BJ (cell line): ENCODE data around the gene AFF1. TPM values are rescaled to one million over a fixed set of nuclear protein-coding genes. Genes with fewer than 3 reads are reported as not detected.

Experiments
- CTCF ChIA-PET: fragments of 350-600 bp; formaldehyde crosslinking; extraction: SDS; loops from one replicate; lab custom pipeline; 2021; ENCODE audit warnings: antibody characterized with exemption, inconsistent platforms; lab: Yijun Ruan, JAX
- POLR2A ChIA-PET: fragments of 300-600 bp; sonication (Branson Sonifier 250); formaldehyde crosslinking; extraction: SDS; loops from one replicate; lab custom pipeline; 2021; ENCODE audit warnings: antibody characterized with exemption; lab: Charles Lee
- DNase-seq: peaks from one replicate; pipeline ENCODE4 v3.0.0-alpha.2; 2011; ENCODE audit warnings: low read depth
- H3K27me3 ChIP-seq: 2 replicates; pipeline ENCODE4 v1.6.0; 2011; ENCODE audit warnings: low read length; ENCODE audit not compliant: control insufficient read depth, insufficient read depth
- H3K36me3 ChIP-seq: 2 replicates; pipeline ENCODE4 v1.5.1; 2011; ENCODE audit warnings: low read length; ENCODE audit not compliant: control insufficient read depth, insufficient read depth
- H3K4me3 ChIP-seq: 2 replicates; pipeline ENCODE4 v1.5.1; 2011; ENCODE audit warnings: low read depth, mild to moderate bottlenecking, control low read depth, low read length
- polyA plus RNA-seq: library from polyadenylated mRNA; depleted of rRNA; stranded (reverse); fragments of >200 nt; gene quantifications from 2 replicates; pipeline ENCODE4 v1.2.3, GENCODE V29; 2011
- TF ChIP-seq, protein P1 (sequence below): IDR thresholded peaks from 2 replicates; pipeline ENCODE4 v1.5.1; 2011; ENCODE audit warnings: low read depth, mild to moderate bottlenecking, control low read depth, inconsistent platforms, low read length, moderate library complexity; ENCODE audit not compliant: insufficient read depth

The AFF1 gene
- polyA plus RNA-seq, 1 experiment: 11.0 TPM

DNA sequence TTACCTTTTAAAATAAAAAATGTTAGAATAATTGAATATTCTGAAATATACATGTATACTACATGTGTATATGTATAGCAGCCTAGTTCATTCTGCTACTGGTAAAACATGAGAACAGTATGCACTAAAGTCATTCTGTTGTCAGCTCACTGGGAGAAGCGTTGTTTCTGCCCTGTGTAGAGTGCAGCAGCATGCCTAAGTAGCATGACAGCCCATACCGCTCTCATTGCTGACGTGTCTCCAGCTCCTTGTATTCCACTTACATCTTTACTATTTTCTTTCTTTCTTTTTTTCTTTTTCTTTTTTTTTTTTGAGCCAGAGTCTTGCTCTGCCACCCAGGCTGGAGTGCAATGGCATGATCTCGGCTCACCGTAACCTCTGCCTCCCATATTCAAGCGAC is 194.9 kb downstream of the AFF1 start:
- TF ChIP-seq, protein P1, sequence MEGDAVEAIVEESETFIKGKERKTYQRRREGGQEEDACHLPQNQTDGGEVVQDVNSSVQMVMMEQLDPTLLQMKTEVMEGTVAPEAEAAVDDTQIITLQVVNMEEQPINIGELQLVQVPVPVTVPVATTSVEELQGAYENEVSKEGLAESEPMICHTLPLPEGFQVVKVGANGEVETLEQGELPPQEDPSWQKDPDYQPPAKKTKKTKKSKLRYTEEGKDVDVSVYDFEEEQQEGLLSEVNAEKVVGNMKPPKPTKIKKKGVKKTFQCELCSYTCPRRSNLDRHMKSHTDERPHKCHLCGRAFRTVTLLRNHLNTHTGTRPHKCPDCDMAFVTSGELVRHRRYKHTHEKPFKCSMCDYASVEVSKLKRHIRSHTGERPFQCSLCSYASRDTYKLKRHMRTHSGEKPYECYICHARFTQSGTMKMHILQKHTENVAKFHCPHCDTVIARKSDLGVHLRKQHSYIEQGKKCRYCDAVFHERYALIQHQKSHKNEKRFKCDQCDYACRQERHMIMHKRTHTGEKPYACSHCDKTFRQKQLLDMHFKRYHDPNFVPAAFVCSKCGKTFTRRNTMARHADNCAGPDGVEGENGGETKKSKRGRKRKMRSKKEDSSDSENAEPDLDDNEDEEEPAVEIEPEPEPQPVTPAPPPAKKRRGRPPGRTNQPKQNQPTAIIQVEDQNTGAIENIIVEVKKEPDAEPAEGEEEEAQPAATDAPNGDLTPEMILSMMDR: no peak
- CTCF ChIA-PET: no interaction called here

DNA sequence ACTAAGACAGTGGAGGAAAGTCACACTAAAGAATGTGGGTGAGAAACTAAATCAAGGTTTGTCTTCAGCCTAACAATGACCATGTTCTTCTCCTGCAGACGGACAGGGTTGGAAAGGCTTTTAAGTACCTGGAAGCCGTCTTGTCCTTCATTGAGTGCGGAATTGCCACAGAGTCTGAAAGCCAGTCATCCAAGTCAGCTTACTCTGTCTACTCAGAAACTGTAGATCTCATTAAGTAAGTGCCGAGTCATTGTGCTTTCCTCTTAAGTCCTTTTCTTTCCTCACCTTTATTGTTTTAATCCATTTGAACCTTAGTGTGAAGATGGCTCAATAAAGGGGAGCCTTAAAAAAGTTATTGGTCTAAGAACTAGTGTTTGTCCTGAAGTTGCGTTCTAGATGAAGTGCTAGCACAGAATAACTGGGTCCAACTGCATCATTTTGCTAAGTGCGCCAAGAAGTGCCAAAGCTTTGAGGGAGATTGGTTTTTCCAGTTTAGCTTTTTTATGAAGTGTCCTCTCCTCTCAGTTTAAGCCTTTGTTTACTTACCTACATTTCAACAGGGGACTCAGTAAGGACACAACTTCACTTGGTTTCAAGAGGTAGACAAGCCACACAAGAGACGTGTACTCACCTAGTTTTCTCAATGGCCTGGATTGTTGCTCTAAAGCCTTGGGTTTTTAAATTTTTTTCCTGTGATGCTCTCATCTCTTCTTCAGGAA is 196.3 kb downstream of the AFF1 start:
- ChIA-PET POLR2A (no interaction called here), CTCF (no interaction called here)
- Histone ChIP-seq H3K4me3 (no peak overlapping the region), H3K27me3 (no peaks in the 10 kb centered on the region), H3K36me3 (peaks cover 12% of the 10 kb centered on the region)
- DNase-seq: no peak
- TF ChIP-seq, protein P1: no peak

More for the DNA sequence above, 194.9 kb downstream of the AFF1 start:
- Histone ChIP-seq H3K27me3 (no peaks in the 10 kb centered on the region), H3K36me3 (peaks cover 18% of the 10 kb centered on the region), H3K4me3 (no peak overlapping the region)
- DNase-seq: no peak
- POLR2A ChIA-PET: no interaction called here

DNA sequence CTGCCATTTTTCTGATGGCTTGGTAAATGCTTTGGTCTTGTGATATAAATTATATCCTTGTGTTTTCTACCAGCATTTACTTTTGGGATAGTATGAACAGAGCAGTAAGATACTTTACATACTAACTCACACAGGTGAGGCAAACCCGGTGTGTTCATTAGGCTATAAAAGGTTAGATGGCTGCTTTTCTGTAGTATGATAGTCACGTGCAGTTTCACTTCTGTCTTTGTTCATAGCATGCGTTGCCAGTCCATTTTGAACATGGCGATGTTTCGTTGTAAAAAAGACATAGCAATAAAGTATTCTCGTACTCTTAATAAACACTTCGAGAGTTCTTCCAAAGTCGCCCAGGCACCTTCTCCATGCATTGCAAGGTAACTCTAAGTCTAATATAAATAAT is 197.2 kb downstream of the AFF1 start:
- CTCF ChIA-PET: interaction anchor here (1.7 kb wide), 1 partner anchor 209 kb away, joined by 5 read pairs; no protein-coding TSS in a partner anchor
- H3K36me3 ChIP-seq: peaks cover 13% of the 10 kb centered on the region
- POLR2A ChIA-PET: no interaction called here

DNA sequence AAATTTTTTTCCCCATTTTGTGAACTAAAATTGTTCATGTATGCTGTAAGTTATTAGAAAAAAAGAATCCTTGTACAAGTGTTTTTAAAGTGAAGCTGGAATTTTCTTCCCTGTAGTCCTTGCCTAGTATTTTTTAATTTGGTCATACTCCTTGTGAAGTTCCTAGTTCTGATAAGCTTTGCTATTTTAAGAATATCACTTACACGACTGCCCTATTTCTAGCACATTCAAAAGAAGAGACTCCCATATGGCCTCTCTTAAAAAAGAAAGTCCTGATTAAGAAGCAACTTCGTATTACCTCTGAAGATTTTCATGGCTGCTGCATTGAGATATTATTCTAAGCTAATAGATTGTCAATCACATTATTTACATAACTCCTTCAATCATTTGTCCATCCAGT is 198.4 kb downstream of the AFF1 start:
- ChIA-PET CTCF (interaction anchor here (1.0 to 1.7 kb wide), 2 partner anchors 146 to 211 kb away, joined by 3 to 5 read pairs; no protein-coding TSS in a partner anchor), POLR2A (no interaction called here)
- TF ChIP-seq, protein P1: no peak
- DNase-seq: no peak
- H3K27me3 ChIP-seq: no peaks in the 10 kb centered on the region
- H3K4me3 ChIP-seq: no peak overlapping the region
- peaks cover 9% of the 10 kb centered on the region for H3K36me3 ChIP-seq

More for the DNA sequence above, 197.2 kb downstream of the AFF1 start:
- TF ChIP-seq, protein P1: no peak
- H3K27me3 ChIP-seq: no peaks in the 10 kb centered on the region
- no peak for DNase-seq
- H3K4me3 ChIP-seq: no peak overlapping the region

DNA sequence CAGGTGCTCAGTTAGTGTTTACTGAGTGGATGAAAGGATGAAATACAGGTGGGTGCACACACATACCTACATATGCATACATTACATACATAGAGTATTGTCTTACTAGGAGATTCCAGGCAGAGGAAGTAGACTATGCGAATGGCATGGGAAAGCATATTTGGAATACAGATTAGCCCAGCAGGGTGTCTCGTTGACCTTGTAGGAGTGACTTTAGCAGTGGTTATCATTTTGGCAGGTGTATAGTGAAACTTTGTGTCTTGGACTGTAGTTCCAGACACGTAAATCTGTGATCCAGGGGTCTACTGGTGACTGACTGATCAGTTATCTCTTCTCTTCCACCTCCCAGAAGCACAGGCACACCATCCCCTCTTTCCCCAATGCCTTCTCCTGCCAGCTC is 199.3 kb downstream of the AFF1 start:
- no peaks in the 10 kb centered on the region for H3K27me3 ChIP-seq
- DNase-seq: no peak
- no peak overlapping the region for H3K4me3 ChIP-seq
- ChIA-PET POLR2A (no interaction called here), CTCF (interaction anchor here (1.0 kb wide), 1 partner anchor 145 kb away, joined by 3 read pairs; no protein-coding TSS in a partner anchor)
- TF ChIP-seq, protein P1: no peak
- H3K36me3 ChIP-seq: peaks cover 8% of the 10 kb centered on the region
